Fibroblast of pulmonary artery (primary cell): Measurements from ENCODE around the gene WFIKKN1.
A peak's percentile ranks its signal among the peaks of the same experiment; 100 is the strongest.

Experiments
- DNase-seq: peaks from one replicate; pipeline ENCODE4 v3.0.0-alpha.2; 2010; ENCODE audit warnings: low read depth
- H3K4me3 ChIP-seq: replicated peaks from 2 replicates; pipeline ENCODE4 v1.5.1; 2011; ENCODE audit warnings: low read depth, mild to moderate bottlenecking, control low read depth, low read length, moderate library complexity
- CTCF ChIP-seq: IDR thresholded peaks from 2 replicates; pipeline ENCODE4 v1.5.1; 2011; ENCODE audit warnings: mild to moderate bottlenecking, control low read depth, low read length, inconsistent platforms; ENCODE audit errors: missing control alignments

WFIKKN1 gene

DNA sequence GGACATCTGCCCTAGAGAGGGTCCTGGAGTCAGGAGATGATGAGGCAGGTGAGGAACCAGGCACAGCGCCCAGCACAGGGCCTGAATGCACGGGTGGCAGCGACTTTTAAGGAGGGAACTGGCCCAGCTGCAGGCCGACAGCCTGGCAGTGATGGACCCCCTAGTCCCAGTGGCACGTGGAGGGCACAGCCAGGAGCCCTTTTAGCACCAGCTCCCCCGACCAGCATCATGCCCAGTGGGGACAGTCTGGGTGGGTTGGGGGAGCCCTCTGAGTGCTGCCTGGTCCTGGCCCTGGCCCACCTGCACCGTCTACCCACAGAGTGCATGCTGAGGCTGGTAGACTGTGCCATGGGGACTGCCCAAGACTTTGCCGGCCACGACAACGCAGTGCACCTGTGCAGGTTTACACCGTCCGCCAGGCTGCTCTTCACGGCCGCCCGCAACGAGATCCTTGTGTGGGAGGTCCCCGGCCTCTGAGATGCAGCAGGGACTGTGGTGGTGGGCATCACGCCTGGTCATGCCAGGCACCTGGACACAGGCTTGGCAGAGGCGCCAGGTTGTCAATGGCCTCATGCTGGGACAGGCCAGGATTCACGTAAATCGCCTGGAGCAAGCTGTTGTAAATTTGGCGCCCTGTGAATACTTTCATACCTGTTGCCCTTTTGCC lies 36.5 kb downstream of the WFIKKN1 start:
- no peak for DNase-seq
- TF ChIP-seq CTCF, result no peak
- no peak overlapping the region for H3K4me3 ChIP-seq

DNA sequence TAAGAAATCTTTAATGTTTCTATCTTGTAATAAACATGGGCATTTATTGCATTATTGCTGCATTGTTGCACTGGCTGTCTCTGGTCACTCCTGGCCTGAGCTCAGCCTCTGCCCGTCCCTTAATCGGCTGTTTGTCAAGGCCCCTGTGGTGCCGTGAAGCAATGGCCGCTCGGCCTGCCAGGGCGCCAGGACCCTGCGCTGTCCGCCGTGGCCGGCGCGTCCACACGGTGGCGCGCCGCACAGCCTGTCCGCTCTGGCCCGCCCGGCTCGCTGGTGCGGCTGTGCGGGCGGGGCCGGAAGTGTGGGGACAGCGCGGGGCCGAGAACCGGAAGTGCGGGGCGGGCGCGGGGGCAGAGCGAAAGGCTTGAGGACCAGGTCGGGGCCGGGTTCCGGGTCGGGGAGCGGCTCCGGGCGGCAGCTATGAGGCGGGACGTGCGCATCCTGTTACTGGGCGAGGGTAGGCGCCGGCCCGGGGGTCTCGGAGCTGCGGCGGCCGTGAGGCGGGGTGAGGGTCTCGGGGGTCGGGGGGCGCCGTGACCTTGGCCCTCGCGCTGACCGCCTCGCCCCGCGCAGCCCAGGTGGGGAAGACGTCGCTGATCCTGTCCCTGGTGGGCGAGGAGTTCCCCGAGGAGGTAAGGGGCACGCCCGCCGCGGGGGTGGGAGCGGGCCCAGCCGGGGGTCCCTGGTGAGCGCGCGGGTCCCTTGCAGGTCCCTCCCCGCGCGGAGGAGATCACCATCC lies 37.2 kb downstream of the WFIKKN1 start, which contains the start of gene RHOT2:
Gene RHOT2, plus strand, starts transcription at position 353 of the 739 bp plus-strand sequence. Its CDS starts 68 bp downstream, at position 421.
- TF ChIP-seq CTCF, result peak; percentile 34
- H3K4me3 ChIP-seq, result peak within 1 kb of the TSS; percentile 79
- peak; percentile 90 for DNase-seq

GRCh38 chr16:668519-669171 lies 37.9 kb downstream of the WFIKKN1 start:
- DNase-seq, result no peak
- peak overlapping the region; percentile 79 for H3K4me3 ChIP-seq
- TF ChIP-seq CTCF, result no peak

GRCh38 chr16:669666-670065 lies 38.9 kb downstream of the WFIKKN1 start:
- no peak for DNase-seq

GRCh38 chr16:670485-671352 lies 39.9 kb downstream of the WFIKKN1 start:
- DNase-seq, result no peak
- TF ChIP-seq CTCF, result no peak
- H3K4me3 ChIP-seq, result no peak overlapping the region

More at GRCh38 chr16:669666-670065, 38.9 kb downstream of the WFIKKN1 start:
- peak overlapping the region; percentile 79 for H3K4me3 ChIP-seq
- TF ChIP-seq CTCF, result no peak

- DNase-seq, result no peak
- H3K4me3 ChIP-seq, result no peak overlapping the region
- TF ChIP-seq CTCF, result no peak
These were observed 40.8 kb downstream of the WFIKKN1 start for GRCh38 chr16:671353-672131.
